Stimulated activated CD4-positive, alpha-beta T cell treated with anti-CD3 and anti-CD28 coated beads, Interleukin-12 subunit alpha, Interleukin-12 subunit beta, amount 100 ng/mL, for 4 hours (primary cell): ENCODE results near the gene CYB5R4.

Source experiments
- DNase-seq: peaks from one replicate; pipeline ENCODE4 v3.0.0-alpha.2; 2020

CYB5R4 gene

GRCh38 chr6:83998021-83998584 is 138.6 kb downstream of the CYB5R4 start:
- DNase-seq: no peak

GRCh38 chr6:84001119-84001518 is 141.6 kb downstream of the CYB5R4 start:
- no peak for DNase-seq

DNA sequence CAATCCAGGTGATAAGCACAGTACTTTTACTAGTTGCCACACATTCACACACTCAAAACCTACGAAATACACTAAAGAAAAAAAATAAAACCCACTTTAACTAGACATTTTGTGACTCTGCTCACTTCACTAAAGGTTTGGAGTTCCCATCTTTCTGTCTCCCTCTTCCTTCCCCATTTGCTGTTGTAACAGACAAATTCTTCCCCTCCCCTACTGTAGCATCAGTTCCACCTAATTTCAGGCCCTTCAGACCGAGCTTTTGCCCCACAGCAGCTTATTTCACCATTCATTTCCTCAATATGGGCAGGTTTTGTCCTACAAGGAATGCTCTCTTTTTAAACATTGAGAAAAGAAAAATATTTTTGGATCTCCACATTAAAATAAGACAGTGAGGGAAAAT is 142.7 kb downstream of the CYB5R4 start:
- DNase-seq: no peak

GRCh38 chr6:84003131-84003530 is 143.6 kb downstream of the CYB5R4 start:
- DNase-seq: no peak

GRCh38 chr6:84003654-84004053 is 144.2 kb downstream of the CYB5R4 start:
- DNase-seq: no peak

GRCh38 chr6:84007871-84008270 is 148.4 kb downstream of the CYB5R4 start:
- DNase-seq: no peak

GRCh38 chr6:84013354-84013753 is 153.9 kb downstream of the CYB5R4 start:
- no peak for DNase-seq

GRCh38 chr6:84013931-84014330 is 154.4 kb downstream of the CYB5R4 start:
- no peak for DNase-seq

DNA sequence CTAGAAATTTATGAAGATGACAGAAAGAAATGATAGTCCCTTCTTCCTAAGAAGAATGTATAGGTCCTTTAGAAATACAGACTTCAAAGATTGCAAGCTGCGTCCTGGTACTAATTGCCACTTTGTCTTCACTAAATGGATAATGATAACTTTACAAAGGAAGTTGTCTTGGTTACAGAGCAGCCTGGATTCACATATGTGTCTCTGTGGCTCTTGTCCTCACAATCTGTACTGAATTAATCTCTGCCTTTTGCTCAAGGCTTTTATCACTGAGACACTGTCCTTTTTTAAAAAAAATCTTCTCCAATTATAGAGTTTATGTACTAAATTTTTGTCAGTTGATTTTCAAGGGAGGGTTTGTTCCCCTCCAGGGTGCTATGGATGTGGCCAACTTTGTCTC is 156.5 kb downstream of the CYB5R4 start:
- no peak for DNase-seq
